ENCODE results near the gene PDS5B. TPM values are rescaled to one million over a fixed set of nuclear protein-coding genes. Genes with fewer than 3 reads are reported as not detected.

The PDS5B gene
- total and polyA plus RNA-seq, 9 of the 15 experiments (the other 6 are each of a cell fraction or from before 2014, with no cell fraction given), result 6.2 to 23.7 (median 13.1) TPM

- H3K9me3 ChIP-seq (replicated peaks; ENCODE audit: control insufficient read depth, insufficient read depth, low read depth, low read length), result no peaks in the 10 kb centered on the region
- POLR2A ChIA-PET, result no interaction called here
- ATAC-seq (no peak), DNase-seq (ENCODE audit: extremely low read depth in 1 of 4, low spot score in 3 of 4) (no peak), FAIRE-seq (no peak)
- in situ Hi-C loops (cut with MboI), result no loop called here
- no peak overlapping the region for H3K9ac ChIP-seq (ENCODE audit: insufficient read depth in 1 of 2, low read depth in 2 of 2, low read length in 2 of 2)
- intact Hi-C loops (cut with micrococcal nuclease), result no loop called here
- H3K27ac ChIP-seq (ENCODE audit: extremely low read depth, low read depth, low read length), result no peak overlapping the region
- no peaks in the 10 kb centered on the region for H4K20me1 ChIP-seq (replicated peaks; ENCODE audit: control insufficient read depth, insufficient read depth, low read length)
- no peak for TF ChIP-seq IRF2 (CRISPR knock-in tag; IDR thresholded peaks at IDR 0.05)
- no peak for TF ChIP-seq THRAP3 (IDR thresholded peaks at IDR 0.05; ENCODE audit: borderline replicate concordance)
- TF ChIP-seq ZNF280B (CRISPR knock-in tag; IDR thresholded peaks at IDR 0.05), result no peak
- TF ChIP-seq HEY1 (CRISPR knock-in tag; IDR thresholded peaks at IDR 0.05; ENCODE audit: borderline replicate concordance), result no peak
- no peak for TF ChIP-seq MED1 (CRISPR knock-in tag; IDR thresholded peaks at IDR 0.05; ENCODE audit: borderline replicate concordance)
- no peak for TF ChIP-seq IRF1 (CRISPR knock-in tag; IDR thresholded peaks at IDR 0.05; ENCODE audit: borderline replicate concordance)
- TF ChIP-seq ERF (CRISPR knock-in tag; IDR thresholded peaks at IDR 0.05), result no peak
- no peak for TF ChIP-seq SMAD1 (IDR thresholded peaks at IDR 0.05; ENCODE audit: low read depth, low read length, partially characterized antibody)
- no peak for TF ChIP-seq GATAD2A (IDR thresholded peaks at IDR 0.05)
- no peak for TF ChIP-seq ZNF445 (CRISPR knock-in tag; IDR thresholded peaks at IDR 0.05; ENCODE audit: low read depth)
- TF ChIP-seq DDX20 (tag; IDR thresholded peaks at IDR 0.05; ENCODE audit: low read depth), result no peak
- TF ChIP-seq MYC (IDR thresholded peaks at IDR 0.05; ENCODE audit: low read depth, low read length), result no peak
- no peak for TF ChIP-seq MYC (CRISPR knock-in tag; IDR thresholded peaks at IDR 0.05; ENCODE audit: borderline replicate concordance, low read depth)
- TF ChIP-seq CAMTA2 (CRISPR knock-in tag; conservative IDR thresholded peaks at IDR 0.05), result no peak
- TF ChIP-seq LARP7 (IDR thresholded peaks at IDR 0.05), result no peak
- no peak for TF ChIP-seq LEF1 (IDR thresholded peaks at IDR 0.05)
- no peak for TF ChIP-seq TFE3 (CRISPR knock-in tag; IDR thresholded peaks at IDR 0.05)
- TF ChIP-seq DMBX1 (CRISPR knock-in tag; IDR thresholded peaks at IDR 0.05; ENCODE audit: borderline replicate concordance), result no peak
- H3K79me2 ChIP-seq (ENCODE audit: control insufficient read depth, insufficient read depth, low read length), result peaks cover 3% of the 10 kb centered on the region; the same call in 1 of the 3 replicates
- CTCF ChIA-PET (ENCODE audit: low intra/inter-chr PET ratio), result no interaction called here
- no peak overlapping the region for H2AFZ ChIP-seq (ENCODE audit: low read depth, low read length)
- H3K4me2 ChIP-seq (ENCODE audit: insufficient read depth, low read length), result no peak overlapping the region
- peaks cover 0 to 2% of the 10 kb centered on the region in 2 experiments; a peak in 1 of 5 replicates for H3K4me1 ChIP-seq (replicated peaks in 1 of 2; ENCODE audit: control insufficient read depth in 2 of 2, insufficient read depth in 2 of 2, low read length in 2 of 2)
- H3K9me1 ChIP-seq (ENCODE audit: control insufficient read depth, insufficient read depth, low read length), result no peaks in the 10 kb centered on the region
- no TSS peak for BruUV-seq (replicated peaks)
- no peaks in the 10 kb centered on the region for H3K27me3 ChIP-seq (ENCODE audit: control insufficient read depth in 2 of 2, insufficient read depth in 2 of 2, low read length in 2 of 2)
- H3K4me3 ChIP-seq, result no peak overlapping the region
- peaks cover 6% of the 10 kb centered on the region; the same call in 1 of the 3 replicates for H3K36me3 ChIP-seq (ENCODE audit: control insufficient read depth, insufficient read depth, low read length)
These were observed 149.6 kb downstream of the PDS5B start for GRCh38 chr13:32735859-32736258.
